ENCODE data around the gene TBC1D22A. TPM values are rescaled to one million over a fixed set of nuclear protein-coding genes. Genes with fewer than 3 reads are reported as not detected.

The TBC1D22A gene
- total and polyA plus RNA-seq, 2 donors (not counting 3 experiments of a cell fraction or from before 2014, with no cell fraction given), result 26.1 to 32.4 TPM

DNA sequence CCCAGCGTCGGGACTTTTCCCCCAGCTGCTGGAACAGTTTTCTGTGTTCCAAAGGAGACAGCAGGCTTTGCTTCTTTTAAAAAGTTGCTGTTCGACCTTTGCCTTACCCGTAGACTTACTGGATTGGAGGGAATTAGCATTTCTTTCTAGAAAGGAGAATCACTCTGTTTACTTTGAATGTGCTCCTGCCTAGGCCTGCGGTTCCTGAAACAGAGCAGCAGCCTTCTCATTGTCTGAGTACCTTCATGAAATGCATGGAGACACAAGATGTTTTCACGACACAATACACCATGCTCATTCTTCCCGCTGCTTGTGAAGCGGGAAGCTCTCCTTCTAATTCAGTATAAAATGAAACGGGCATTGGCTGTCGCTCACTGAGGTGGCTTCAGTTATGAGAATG is 196.2 kb downstream of the TBC1D22A start:
- ChIA-PET POLR2A (interaction anchor here (0.7 kb wide), 1 partner anchor 16 kb away, joined by 3 read pairs; no protein-coding TSS in a partner anchor), CTCF (no interaction called here)

More for the DNA sequence above, 196.2 kb downstream of the TBC1D22A start:
- Histone ChIP-seq H3K9me1 (replicated peaks; ENCODE audit: control insufficient read depth, extremely low read depth, insufficient read depth, low read length) (no peaks in the 10 kb centered on the region), H3K4me1 (ENCODE audit: control insufficient read depth, extremely low read depth, insufficient read depth, low read length) (no peaks in the 10 kb centered on the region), H2AFZ (ENCODE audit: low read depth, low read length) (no peak overlapping the region), H3K4me2 (ENCODE audit: insufficient read depth, low read length) (no peak overlapping the region), H3K27ac (ENCODE audit: insufficient read depth, low read depth, low read length) (no peak overlapping the region), H3K9me3 (replicated peaks; ENCODE audit: control insufficient read depth, insufficient read depth, low read length) (no peaks in the 10 kb centered on the region), H3K4me3 (replicated peaks in 1 of 3; ENCODE audit: insufficient read depth in 1 of 3, low read depth in 1 of 3, low read length in 3 of 3) (no peak overlapping the region), H3K36me3 (ENCODE audit: control insufficient read depth in 2 of 2, extremely low read depth in 1 of 2, insufficient read depth in 2 of 2, low read length in 2 of 2) (no peaks in the 10 kb centered on the region), H3K79me2 (ENCODE audit: control insufficient read depth, insufficient read depth, low read length) (no peaks in the 10 kb centered on the region), H3K27me3 (ENCODE audit: control insufficient read depth in 2 of 2, insufficient read depth in 2 of 2, low read length in 2 of 2) (no peaks in the 10 kb centered on the region), H3K9ac (replicated peaks; ENCODE audit: extremely low read depth, insufficient read depth, low read length) (no peak overlapping the region), H4K20me1 (replicated peaks; ENCODE audit: control insufficient read depth, extremely low read depth, insufficient read depth, low read length) (no peaks in the 10 kb centered on the region)
- dilution Hi-C loops (cut with MboI; ENCODE audit: extremely low pct_ligation_motif_present, low sequenced_read_pairs) (no loop called here), intact Hi-C loops (cut with micrococcal nuclease) (no loop called here)
- no peak for DNase-seq (ENCODE audit: low read depth, low spot score)
- no TSS peak for BruUV-seq (replicated peaks)
- TF ChIP-seq JUN (IDR thresholded peaks at IDR 0.05; ENCODE audit: borderline replicate concordance, insufficient read depth, insufficient read length, low read depth) (no peak), MAX (IDR thresholded peaks at IDR 0.05; ENCODE audit: insufficient read depth, insufficient read length) (no peak), FOS (IDR thresholded peaks at IDR 0.05; ENCODE audit: borderline replicate concordance, insufficient read depth, low read length) (no peak), EZH2 (IDR thresholded peaks at IDR 0.05; ENCODE audit: borderline replicate concordance, low read depth, low read length, severe bottlenecking) (no peak), POLR2AphosphoS5 (IDR thresholded peaks at IDR 0.05; ENCODE audit: insufficient read depth, low read depth, low read length) (no peak), GATA2 (IDR thresholded peaks at IDR 0.05; ENCODE audit: insufficient read depth, insufficient read length, low read depth, low read length) (no peak), POLR2A (IDR thresholded peaks at IDR 0.05; ENCODE audit: low read depth, low read length) (no peak)
- TF ChIP-seq, protein P1, sequence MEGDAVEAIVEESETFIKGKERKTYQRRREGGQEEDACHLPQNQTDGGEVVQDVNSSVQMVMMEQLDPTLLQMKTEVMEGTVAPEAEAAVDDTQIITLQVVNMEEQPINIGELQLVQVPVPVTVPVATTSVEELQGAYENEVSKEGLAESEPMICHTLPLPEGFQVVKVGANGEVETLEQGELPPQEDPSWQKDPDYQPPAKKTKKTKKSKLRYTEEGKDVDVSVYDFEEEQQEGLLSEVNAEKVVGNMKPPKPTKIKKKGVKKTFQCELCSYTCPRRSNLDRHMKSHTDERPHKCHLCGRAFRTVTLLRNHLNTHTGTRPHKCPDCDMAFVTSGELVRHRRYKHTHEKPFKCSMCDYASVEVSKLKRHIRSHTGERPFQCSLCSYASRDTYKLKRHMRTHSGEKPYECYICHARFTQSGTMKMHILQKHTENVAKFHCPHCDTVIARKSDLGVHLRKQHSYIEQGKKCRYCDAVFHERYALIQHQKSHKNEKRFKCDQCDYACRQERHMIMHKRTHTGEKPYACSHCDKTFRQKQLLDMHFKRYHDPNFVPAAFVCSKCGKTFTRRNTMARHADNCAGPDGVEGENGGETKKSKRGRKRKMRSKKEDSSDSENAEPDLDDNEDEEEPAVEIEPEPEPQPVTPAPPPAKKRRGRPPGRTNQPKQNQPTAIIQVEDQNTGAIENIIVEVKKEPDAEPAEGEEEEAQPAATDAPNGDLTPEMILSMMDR (IDR thresholded peaks at IDR 0.05; ENCODE audit: extremely low read depth in 1 of 2, insufficient read depth in 1 of 2, low read depth in 1 of 2, low read length in 2 of 2), result no peak
- no peak for FAIRE-seq
